ENCODE data around the gene JARID2. TPM values are rescaled to one million over a fixed set of nuclear protein-coding genes. Genes with fewer than 3 reads are reported as not detected.

Gene JARID2
- total and polyA plus RNA-seq, 8 donors = 2.4 to 42.6 (median 11.5) TPM

- intact Hi-C loops (cut with DNase I; ENCODE audit: low total_unique reads) = no loop called here
- WGBS, 5 donors = 65 to 73% (median 68%) methylated on average over 9 of the region's 9 CpGs
- no peaks in the 10 kb centered on the region for H3K36me3 ChIP-seq
Measured at GRCh38 chr6:15336900-15337560, 91.2 kb downstream of the JARID2 start.

GRCh38 chr6:15337582-15337981, 91.7 kb downstream of the JARID2 start:
- Histone ChIP-seq H3K27ac (no peak overlapping the region), H3K27me3 (no peaks in the 10 kb centered on the region), H3K4me1 (peaks cover 14 to 70% (median 34%) of the 10 kb centered on the region in 4 donors), H3K36me3 (no peaks in the 10 kb centered on the region), H3K9me3 (no peaks in the 10 kb centered on the region), H3K4me3 (no peak overlapping the region)
- no peak for TF ChIP-seq POLR2AphosphoS5 (IDR thresholded peaks at IDR 0.05)
- no peak for TF ChIP-seq POLR2A (IDR thresholded peaks at IDR 0.05)
- no peak for TF ChIP-seq CTCF (IDR thresholded peaks at IDR 0.05)
- no peak for TF ChIP-seq EP300 (IDR thresholded peaks at IDR 0.05)
- WGBS, 5 donors = 83 to 97% (median 92%) methylated on average over 3 of the region's 3 CpGs
- intact Hi-C loops (cut with DNase I; ENCODE audit: low total_unique reads) = no loop called here
- DNase-seq = no peak

More at GRCh38 chr6:15336900-15337560, 91.2 kb downstream of the JARID2 start:
- Histone ChIP-seq H3K4me3 (no peak overlapping the region), H3K4me1 (peaks cover 14 to 72% (median 36%) of the 10 kb centered on the region in 4 donors), H3K9me3 (no peaks in the 10 kb centered on the region), H3K27me3 (no peaks in the 10 kb centered on the region), H3K27ac (no peak overlapping the region)
- TF ChIP-seq POLR2AphosphoS5 (IDR thresholded peaks at IDR 0.05) (no peak), CTCF (IDR thresholded peaks at IDR 0.05) (no peak)
- no peak for DNase-seq

- intact Hi-C loops (cut with DNase I; ENCODE audit: low total_unique reads) = no loop called here
- WGBS, 5 donors = 59 to 83% (median 67%) methylated on average over 1 of the region's 1 CpG
- no peak overlapping the region for H3K4me3 ChIP-seq
- no peak overlapping the region for H3K27ac ChIP-seq
- no peaks in the 10 kb centered on the region for H3K9me3 ChIP-seq
- DNase-seq = no peak
- H3K4me1 ChIP-seq = peaks cover 14 to 70% (median 33%) of the 10 kb centered on the region in 4 donors
- TF ChIP-seq POLR2AphosphoS5 (IDR thresholded peaks at IDR 0.05) = no peak
- no peak for TF ChIP-seq EP300 (IDR thresholded peaks at IDR 0.05)
- no peak for TF ChIP-seq POLR2A (IDR thresholded peaks at IDR 0.05)
- no peak for TF ChIP-seq CTCF (IDR thresholded peaks at IDR 0.05)
- no peaks in the 10 kb centered on the region for H3K27me3 ChIP-seq
- no peaks in the 10 kb centered on the region for H3K36me3 ChIP-seq
Measured at GRCh38 chr6:15338476-15338875, 92.6 kb downstream of the JARID2 start.

GRCh38 chr6:15339081-15339480, 93.2 kb downstream of the JARID2 start:
- Histone ChIP-seq H3K9me3 (no peaks in the 10 kb centered on the region), H3K4me1 (peaks cover 14 to 77% (median 34%) of the 10 kb centered on the region in 4 donors), H3K27ac (no peak overlapping the region), H3K36me3 (no peaks in the 10 kb centered on the region), H3K4me3 (no peak overlapping the region), H3K27me3 (no peaks in the 10 kb centered on the region)
- no peak for DNase-seq
- TF ChIP-seq CTCF (IDR thresholded peaks at IDR 0.05) (no peak), EP300 (IDR thresholded peaks at IDR 0.05) (no peak), POLR2AphosphoS5 (IDR thresholded peaks at IDR 0.05) (no peak), POLR2A (IDR thresholded peaks at IDR 0.05) (no peak)
- WGBS, 5 donors = 84 to 94% (median 91%) methylated on average over 4 of the region's 4 CpGs
- intact Hi-C loops (cut with DNase I; ENCODE audit: low total_unique reads) = no loop called here
